ENCODE results near the gene MAML1. TPM values are rescaled to one million over a fixed set of nuclear protein-coding genes. Genes with fewer than 3 reads are reported as not detected.
A peak's percentile ranks its signal among the peaks of the same experiment; 100 is the strongest.

MAML1 gene
- total RNA-seq, 1 donor from 2014 or later: 17.5 TPM

DNA sequence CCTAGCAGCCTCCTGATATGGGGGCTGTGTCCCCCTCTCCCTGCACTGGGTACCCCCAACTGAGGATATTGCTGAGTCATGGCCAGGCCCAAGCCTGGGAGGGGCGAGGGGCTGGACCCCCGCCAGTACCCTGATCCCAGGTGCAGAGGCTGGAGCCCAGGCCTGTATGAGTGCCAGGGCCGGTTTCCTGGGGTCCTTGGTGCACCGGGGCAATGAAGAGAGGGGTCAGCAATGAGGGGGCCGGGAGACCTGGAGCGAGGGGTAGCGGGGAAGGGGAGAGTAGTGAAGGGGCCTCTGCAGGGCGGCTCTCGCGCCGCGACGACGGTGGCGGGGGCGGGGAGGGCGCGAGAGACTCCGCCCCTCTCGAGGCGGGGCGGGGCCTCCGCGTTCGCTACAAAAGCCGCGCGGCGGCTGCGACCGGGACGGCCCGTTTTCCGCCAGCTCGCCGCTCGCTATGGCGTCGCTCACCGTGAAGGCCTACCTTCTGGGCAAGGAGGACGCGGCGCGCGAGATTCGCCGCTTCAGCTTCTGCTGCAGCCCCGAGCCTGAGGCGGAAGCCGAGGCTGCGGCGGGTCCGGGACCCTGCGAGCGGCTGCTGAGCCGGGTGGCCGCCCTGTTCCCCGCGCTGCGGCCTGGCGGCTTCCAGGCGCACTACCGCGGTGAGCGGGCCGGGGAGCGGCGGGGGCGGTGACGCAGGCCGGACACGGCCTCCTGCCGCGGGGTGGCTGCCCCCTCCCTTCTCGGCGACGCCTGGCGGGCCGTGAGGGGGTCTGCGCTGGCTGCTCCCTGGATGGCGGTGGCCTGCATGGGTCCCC, 88.1 kb downstream of the MAML1 start, which contains the start of gene SQSTM1:
Gene SQSTM1 (plus strand): TSS at position 423 of the 815 bp plus-strand sequence. CDS start 32 bp downstream, at position 455.
- H3K36me3 ChIP-seq (ENCODE audit: control insufficient read depth, insufficient read depth, low read length): peaks cover 5% of the 10 kb centered on the region
- DNase-seq (ENCODE audit: low read depth): no peak
- peak within 1 kb of the TSS; percentile 95 for H3K4me3 ChIP-seq (ENCODE audit: low read depth, low read length)
- TF ChIP-seq CTCF (IDR thresholded peaks at IDR 0.05; ENCODE audit: insufficient read depth, low read length, poor library complexity, severe bottlenecking): no peak
- H3K27me3 ChIP-seq (ENCODE audit: control insufficient read depth, insufficient read depth, low read length): no peaks in the 10 kb centered on the region

DNA sequence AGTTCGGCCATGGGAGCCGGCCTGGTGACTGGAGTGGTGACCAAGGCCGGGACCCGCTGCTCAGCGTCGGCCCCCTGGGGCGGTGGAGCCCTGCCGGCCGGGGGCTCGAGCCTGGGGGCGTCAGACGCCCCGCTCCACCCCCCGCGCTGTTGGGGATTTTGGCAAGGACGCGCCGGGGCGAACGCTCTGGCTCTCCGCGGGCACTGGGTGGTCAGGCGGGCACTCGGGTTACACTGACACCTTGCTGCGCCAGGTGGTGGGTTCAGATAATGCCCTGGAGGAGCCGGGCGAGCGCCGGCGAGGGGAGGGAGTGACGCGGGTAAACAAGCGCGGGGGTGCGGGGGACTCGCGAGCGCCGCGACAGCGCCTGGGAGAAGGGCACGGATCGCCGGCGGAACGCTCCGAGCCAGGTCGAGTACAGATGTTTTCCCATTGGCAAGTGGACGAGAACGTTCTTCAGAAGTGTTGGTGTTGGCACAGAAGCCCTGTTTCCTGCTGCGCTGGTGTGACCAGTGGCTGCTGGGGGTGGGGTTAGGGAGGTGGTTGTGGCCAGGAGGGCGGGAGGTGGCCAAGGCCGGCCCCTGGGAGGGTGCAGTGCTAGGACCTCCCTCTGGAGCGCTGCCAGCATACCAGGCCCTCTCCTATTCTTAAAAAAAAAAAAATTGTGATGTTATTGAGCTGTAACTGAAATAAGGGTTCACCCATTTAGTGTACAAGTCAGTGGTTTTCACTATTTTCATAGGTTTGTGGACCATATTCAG, 88.9 kb downstream of the MAML1 start:
- TF ChIP-seq CTCF (IDR thresholded peaks at IDR 0.05; ENCODE audit: insufficient read depth, low read length, poor library complexity, severe bottlenecking): no peak
- DNase-seq (ENCODE audit: low read depth): peak; percentile 60
- peaks cover 6% of the 10 kb centered on the region for H3K36me3 ChIP-seq (ENCODE audit: control insufficient read depth, insufficient read depth, low read length)
- no peaks in the 10 kb centered on the region for H3K27me3 ChIP-seq (ENCODE audit: control insufficient read depth, insufficient read depth, low read length)
- peak overlapping the region; percentile 95 for H3K4me3 ChIP-seq (ENCODE audit: low read depth, low read length)

DNA sequence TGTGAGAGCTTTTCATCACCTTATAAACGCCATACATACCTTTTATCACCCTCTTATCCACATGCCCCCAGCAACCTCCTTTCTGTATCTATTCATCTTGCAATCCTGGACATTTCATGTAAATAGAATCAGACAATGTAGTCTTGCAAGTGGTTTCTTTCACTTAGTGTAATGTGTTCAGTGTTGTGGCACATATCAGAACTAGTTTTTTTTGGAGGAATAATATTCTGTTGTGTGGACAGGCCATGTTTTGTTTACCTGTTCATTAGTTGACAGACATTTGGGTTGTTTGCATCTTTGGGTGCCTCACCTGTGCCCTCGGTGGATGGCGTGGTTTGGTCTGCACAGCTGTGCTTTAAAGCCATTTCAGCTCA, 89.4 kb downstream of the MAML1 start:
- DNase-seq (ENCODE audit: low read depth): no peak
- TF ChIP-seq CTCF (IDR thresholded peaks at IDR 0.05; ENCODE audit: insufficient read depth, low read length, poor library complexity, severe bottlenecking): no peak
- H3K27me3 ChIP-seq (ENCODE audit: control insufficient read depth, insufficient read depth, low read length): no peaks in the 10 kb centered on the region

GRCh38 chr5:179822444-179822990, 89.9 kb downstream of the MAML1 start:
- peak overlapping the region; percentile 95 for H3K4me3 ChIP-seq (ENCODE audit: low read depth, low read length)
- DNase-seq (ENCODE audit: low read depth): no peak
- TF ChIP-seq CTCF (IDR thresholded peaks at IDR 0.05; ENCODE audit: insufficient read depth, low read length, poor library complexity, severe bottlenecking): no peak
- H3K36me3 ChIP-seq (ENCODE audit: control insufficient read depth, insufficient read depth, low read length): peaks cover 6% of the 10 kb centered on the region
- H3K27me3 ChIP-seq (ENCODE audit: control insufficient read depth, insufficient read depth, low read length): no peaks in the 10 kb centered on the region

More for the DNA sequence above, 89.4 kb downstream of the MAML1 start:
- Histone ChIP-seq H3K4me3 (ENCODE audit: low read depth, low read length) (peak overlapping the region; percentile 95), H3K36me3 (ENCODE audit: control insufficient read depth, insufficient read depth, low read length) (peaks cover 6% of the 10 kb centered on the region)

DNA sequence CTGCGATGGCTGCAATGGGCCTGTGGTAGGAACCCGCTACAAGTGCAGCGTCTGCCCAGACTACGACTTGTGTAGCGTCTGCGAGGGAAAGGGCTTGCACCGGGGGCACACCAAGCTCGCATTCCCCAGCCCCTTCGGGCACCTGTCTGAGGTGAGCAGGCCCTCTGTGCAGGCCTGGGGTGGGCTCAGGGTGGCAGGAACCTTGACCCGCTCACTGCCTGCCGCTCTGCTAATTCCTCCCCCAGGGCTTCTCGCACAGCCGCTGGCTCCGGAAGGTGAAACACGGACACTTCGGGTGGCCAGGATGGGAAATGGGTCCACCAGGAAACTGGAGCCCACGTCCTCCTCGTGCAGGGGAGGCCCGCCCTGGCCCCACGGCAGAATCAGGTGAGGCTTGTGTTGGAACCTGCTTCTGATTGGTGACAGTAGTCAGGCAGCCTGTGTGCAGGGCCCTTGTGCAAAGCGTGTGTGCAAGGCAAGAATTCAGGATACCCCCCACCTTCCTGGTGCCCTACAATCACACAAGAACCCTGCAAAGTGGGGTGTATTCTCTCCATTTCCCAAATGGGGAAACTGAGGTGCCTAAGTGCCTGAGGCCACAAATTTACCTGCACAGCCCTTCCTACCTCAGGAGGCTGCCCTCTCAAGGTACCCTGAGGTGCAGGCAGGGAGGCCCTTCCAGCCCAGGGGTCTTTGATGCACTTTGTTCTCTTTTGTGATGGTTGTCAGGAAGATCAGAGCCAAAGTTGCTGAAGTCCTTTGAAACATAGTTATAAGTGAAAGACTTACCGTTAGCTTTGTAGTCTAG, 91.5 kb downstream of the MAML1 start:
- no peak for TF ChIP-seq CTCF (IDR thresholded peaks at IDR 0.05; ENCODE audit: insufficient read depth, low read length, poor library complexity, severe bottlenecking)
- Histone ChIP-seq H3K4me3 (ENCODE audit: low read depth, low read length) (no peak overlapping the region), H3K36me3 (ENCODE audit: control insufficient read depth, insufficient read depth, low read length) (peaks cover 8% of the 10 kb centered on the region), H3K27me3 (ENCODE audit: control insufficient read depth, insufficient read depth, low read length) (no peaks in the 10 kb centered on the region)
- DNase-seq (ENCODE audit: low read depth): no peak
